Subcutaneous abdominal adipose tissue (tissue), 5 donors: ENCODE measurements around the gene CSRP1.
"Not testable (repeated sequence)": the region's sequence is repeated elsewhere in the genome, so short reads cannot be mapped to it uniquely, and the experiment has no call there.

Experiments used
- H3K27ac ChIP-seq: one replicate; pipeline ENCODE4 v1.7.0; 2013; ENCODE audit warnings: low read depth, mild to moderate bottlenecking, inconsistent platforms, low read length, moderate library complexity
- H3K27me3 ChIP-seq, 5 donors: one replicate each; pipeline ENCODE4 v1.7.0; 2013; ENCODE audit warnings: low read length in 5 of 5, inconsistent platforms in 1 of 5; ENCODE audit not compliant: control insufficient read depth in 5 of 5, insufficient read depth in 4 of 5
- H3K36me3 ChIP-seq, 5 donors: one replicate each; pipeline ENCODE4 v1.7.0; 2013; ENCODE audit warnings: low read length in 5 of 5; ENCODE audit not compliant: control insufficient read depth in 5 of 5, insufficient read depth in 5 of 5
- H3K4me1 ChIP-seq, 5 donors: one replicate each; pipeline ENCODE4 v1.7.0; 2013; ENCODE audit warnings: low read length in 5 of 5, mild to moderate bottlenecking in 3 of 5, moderate library complexity in 1 of 5; ENCODE audit not compliant: control insufficient read depth in 5 of 5, insufficient read depth in 5 of 5
- H3K4me3 ChIP-seq, 5 donors: one replicate each; pipeline ENCODE4 v1.7.0; 2013; ENCODE audit warnings: low read length in 5 of 5, low read depth in 1 of 5
- H3K9ac ChIP-seq, 5 donors: one replicate each; pipeline ENCODE4 v1.7.0; 2013; ENCODE audit warnings: low read length in 5 of 5, mild to moderate bottlenecking in 4 of 5, moderate library complexity in 3 of 5
- H3K9me3 ChIP-seq, 5 donors: one replicate each; pipeline ENCODE4 v1.7.0; 2013; ENCODE audit warnings: low read length in 5 of 5; ENCODE audit not compliant: control insufficient read depth in 5 of 5
- donor health status: healthy.
- donor health status: healthy.
- donor health status: healthy.
- donor health status: healthy.
- donor health status: healthy.

The CSRP1 gene

GRCh38 chr1:201530741-201531531 is 24.0 kb upstream of the CSRP1 start:
- peak overlapping the region in 2 of 5 donors; percentile 30 to 66 for H3K9ac ChIP-seq
- H3K9me3 ChIP-seq = peaks cover 0 to 4% (median 0%) of the 10 kb centered on the region in 5 donors
- peak overlapping the region; percentile 62 for H3K27ac ChIP-seq
- H3K36me3 ChIP-seq = peaks cover 0 to 2% (median 0%) of the 10 kb centered on the region in 5 donors
- H3K4me1 ChIP-seq = peaks cover 9 to 29% (median 20%) of the 10 kb centered on the region in 5 donors
- peaks cover 0 to 9% (median 5%) of the 10 kb centered on the region in 5 donors for H3K27me3 ChIP-seq
- H3K4me3 ChIP-seq = no peak overlapping the region

- H3K27me3 ChIP-seq = peaks cover 0 to 9% (median 0%) of the 10 kb centered on the region in 5 donors
- no peak overlapping the region for H3K4me3 ChIP-seq
- H3K9me3 ChIP-seq = peaks cover 0 to 4% (median 0%) of the 10 kb centered on the region in 5 donors
- H3K4me1 ChIP-seq = peaks cover 5 to 21% (median 17%) of the 10 kb centered on the region in 5 donors
- H3K36me3 ChIP-seq = peaks cover 0 to 2% (median 0%) of the 10 kb centered on the region in 5 donors
- no peak overlapping the region for H3K27ac ChIP-seq
- H3K9ac ChIP-seq = no peak overlapping the region
These were observed 21.8 kb upstream of the CSRP1 start for GRCh38 chr1:201528631-201529252.

GRCh38 chr1:201527879-201528278 is 21.0 kb upstream of the CSRP1 start:
- H3K36me3 ChIP-seq = peaks cover 0 to 2% (median 0%) of the 10 kb centered on the region in 5 donors
- peaks cover 0 to 4% (median 0%) of the 10 kb centered on the region in 5 donors for H3K9me3 ChIP-seq
- no peak overlapping the region for H3K27ac ChIP-seq
- peaks cover 0 to 9% (median 0%) of the 10 kb centered on the region in 5 donors for H3K27me3 ChIP-seq
- no peak overlapping the region for H3K9ac ChIP-seq
- H3K4me3 ChIP-seq = no peak overlapping the region
- peaks cover 5 to 21% (median 17%) of the 10 kb centered on the region in 5 donors for H3K4me1 ChIP-seq

GRCh38 chr1:201525193-201525778 is 18.4 kb upstream of the CSRP1 start:
- H3K36me3 ChIP-seq = no peaks in the 10 kb centered on the region
- no peak overlapping the region for H3K4me3 ChIP-seq

GRCh38 chr1:201520046-201520575 is 13.2 kb upstream of the CSRP1 start:
- not testable (repeated sequence) for H3K27me3 ChIP-seq, H3K9me3 ChIP-seq, H3K4me1 ChIP-seq, H3K27ac ChIP-seq, H3K36me3 ChIP-seq, H3K9ac ChIP-seq, H3K4me3 ChIP-seq

More at GRCh38 chr1:201525193-201525778, 18.4 kb upstream of the CSRP1 start:
- Histone ChIP-seq H3K4me1 (no peaks in the 10 kb centered on the region), H3K27me3 (no peaks in the 10 kb centered on the region), H3K27ac (no peak overlapping the region), H3K9me3 (no peaks in the 10 kb centered on the region), H3K9ac (no peak overlapping the region)

GRCh38 chr1:201518071-201518470 is 11.1 kb upstream of the CSRP1 start:
- Histone ChIP-seq H3K4me1 (peaks cover 0 to 3% (median under 1%) of the 10 kb centered on the region in 5 donors), H3K9me3 (no peaks in the 10 kb centered on the region), H3K27ac (no peak overlapping the region), H3K36me3 (no peaks in the 10 kb centered on the region), H3K27me3 (no peaks in the 10 kb centered on the region), H3K9ac (no peak overlapping the region), H3K4me3 (no peak overlapping the region)

- Histone ChIP-seq H3K27ac (no peak overlapping the region), H3K4me1 (peaks cover 2 to 8% (median 5%) of the 10 kb centered on the region in 5 donors), H3K27me3 (no peaks in the 10 kb centered on the region), H3K9me3 (no peaks in the 10 kb centered on the region), H3K36me3 (no peaks in the 10 kb centered on the region), H3K4me3 (no peak overlapping the region), H3K9ac (no peak overlapping the region)
These were observed 10.7 kb upstream of the CSRP1 start for GRCh38 chr1:201517631-201518030.

GRCh38 chr1:201516511-201517127 is 9.7 kb upstream of the CSRP1 start:
- Histone ChIP-seq H3K9ac (no peak overlapping the region), H3K36me3 (no peaks in the 10 kb centered on the region), H3K4me1 (peaks cover 9 to 18% (median 15%) of the 10 kb centered on the region in 5 donors), H3K27me3 (no peaks in the 10 kb centered on the region), H3K27ac (no peak overlapping the region), H3K4me3 (no peak overlapping the region), H3K9me3 (no peaks in the 10 kb centered on the region)

- Histone ChIP-seq H3K27ac (no peak overlapping the region), H3K9ac (no peak overlapping the region), H3K4me1 (peaks cover 9 to 23% (median 21%) of the 10 kb centered on the region in 5 donors), H3K36me3 (no peaks in the 10 kb centered on the region), H3K9me3 (no peaks in the 10 kb centered on the region), H3K27me3 (no peaks in the 10 kb centered on the region), H3K4me3 (no peak overlapping the region)
These were observed 9.0 kb upstream of the CSRP1 start for GRCh38 chr1:201515895-201516294.
